ENCODE results near the gene IKZF5. TPM values are rescaled to one million over a fixed set of nuclear protein-coding genes. Genes with fewer than 3 reads are reported as not detected.
A peak's percentile ranks its signal among the peaks of the same experiment; 100 is the strongest.

Gene IKZF5
- 37.3 TPM for total RNA-seq

GRCh38 chr10:123008355-123009104 is at the start of gene IKZF5, which contains the start of gene ACADSB:
TSS of gene IKZF5 (minus strand) at chr10:123008795. CDS start at chr10:122998625, 10,170 bp downstream.
TSS of gene ACADSB (plus strand) at chr10:123009006. CDS start at chr10:123009030, 24 bp downstream.
- Histone ChIP-seq H3K4me1 (ENCODE audit: insufficient read depth, low read length) (peaks cover 23% of the 10 kb centered on the region), H3K27me3 (ENCODE audit: insufficient read depth, low read length) (no peaks in the 10 kb centered on the region), H3K4me3 (ENCODE audit: low read length) (peak within 1 kb of the TSS; percentile 90), H3K9me3 (ENCODE audit: low read depth, low read length) (no peaks in the 10 kb centered on the region)

- Histone ChIP-seq H3K9me3 (ENCODE audit: low read depth, low read length) (no peaks in the 10 kb centered on the region), H3K4me1 (ENCODE audit: insufficient read depth, low read length) (no peaks in the 10 kb centered on the region), H3K4me3 (ENCODE audit: low read length) (no peak overlapping the region), H3K27me3 (ENCODE audit: insufficient read depth, low read length) (peaks cover 3% of the 10 kb centered on the region)
These were observed 49.4 kb upstream of the IKZF5 start for GRCh38 chr10:123057968-123058367.

GRCh38 chr10:123045961-123046731 is 37.6 kb upstream of the IKZF5 start:
- H3K27me3 ChIP-seq (ENCODE audit: insufficient read depth, low read length): no peaks in the 10 kb centered on the region
- H3K4me1 ChIP-seq (ENCODE audit: insufficient read depth, low read length): no peaks in the 10 kb centered on the region
- no peaks in the 10 kb centered on the region for H3K9me3 ChIP-seq (ENCODE audit: low read depth, low read length)
- H3K4me3 ChIP-seq (ENCODE audit: low read length): no peak overlapping the region

GRCh38 chr10:123044391-123044790 is 35.8 kb upstream of the IKZF5 start:
- Histone ChIP-seq H3K4me1 (ENCODE audit: insufficient read depth, low read length) (peaks cover under 1% of the 10 kb centered on the region), H3K27me3 (ENCODE audit: insufficient read depth, low read length) (no peaks in the 10 kb centered on the region), H3K9me3 (ENCODE audit: low read depth, low read length) (no peaks in the 10 kb centered on the region)

GRCh38 chr10:123043409-123043925 is 34.9 kb upstream of the IKZF5 start:
- Histone ChIP-seq H3K4me1 (ENCODE audit: insufficient read depth, low read length) (peaks cover 9% of the 10 kb centered on the region), H3K9me3 (ENCODE audit: low read depth, low read length) (no peaks in the 10 kb centered on the region), H3K27me3 (ENCODE audit: insufficient read depth, low read length) (no peaks in the 10 kb centered on the region), H3K4me3 (ENCODE audit: low read length) (no peak overlapping the region)

More at GRCh38 chr10:123044391-123044790, 35.8 kb upstream of the IKZF5 start:
- H3K4me3 ChIP-seq (ENCODE audit: low read length): no peak overlapping the region

- Histone ChIP-seq H3K4me3 (ENCODE audit: low read length) (no peak overlapping the region), H3K27me3 (ENCODE audit: insufficient read depth, low read length) (no peaks in the 10 kb centered on the region), H3K4me1 (ENCODE audit: insufficient read depth, low read length) (peaks cover 9% of the 10 kb centered on the region), H3K9me3 (ENCODE audit: low read depth, low read length) (no peaks in the 10 kb centered on the region)
These were observed 34.3 kb upstream of the IKZF5 start for GRCh38 chr10:123042708-123043408.

- no peaks in the 10 kb centered on the region for H3K9me3 ChIP-seq (ENCODE audit: low read depth, low read length)
- H3K4me3 ChIP-seq (ENCODE audit: low read length): no peak overlapping the region
- peaks cover 9% of the 10 kb centered on the region for H3K4me1 ChIP-seq (ENCODE audit: insufficient read depth, low read length)
- H3K27me3 ChIP-seq (ENCODE audit: insufficient read depth, low read length): no peaks in the 10 kb centered on the region
These were observed 31.0 kb upstream of the IKZF5 start for GRCh38 chr10:123039632-123039930.

GRCh38 chr10:123038782-123039631 is 30.4 kb upstream of the IKZF5 start:
- Histone ChIP-seq H3K27me3 (ENCODE audit: insufficient read depth, low read length) (no peaks in the 10 kb centered on the region), H3K4me3 (ENCODE audit: low read length) (no peak overlapping the region), H3K4me1 (ENCODE audit: insufficient read depth, low read length) (peaks cover 9% of the 10 kb centered on the region)

GRCh38 chr10:123035467-123036086 is 27.0 kb upstream of the IKZF5 start:
- H3K4me3 ChIP-seq (ENCODE audit: low read length): no peak overlapping the region
- no peaks in the 10 kb centered on the region for H3K9me3 ChIP-seq (ENCODE audit: low read depth, low read length)
- H3K4me1 ChIP-seq (ENCODE audit: insufficient read depth, low read length): peaks cover 9% of the 10 kb centered on the region
- no peaks in the 10 kb centered on the region for H3K27me3 ChIP-seq (ENCODE audit: insufficient read depth, low read length)

More at GRCh38 chr10:123038782-123039631, 30.4 kb upstream of the IKZF5 start:
- no peaks in the 10 kb centered on the region for H3K9me3 ChIP-seq (ENCODE audit: low read depth, low read length)

- H3K9me3 ChIP-seq (ENCODE audit: low read depth, low read length): no peaks in the 10 kb centered on the region
- peaks cover 8% of the 10 kb centered on the region for H3K4me1 ChIP-seq (ENCODE audit: insufficient read depth, low read length)
- H3K27me3 ChIP-seq (ENCODE audit: insufficient read depth, low read length): no peaks in the 10 kb centered on the region
- H3K4me3 ChIP-seq (ENCODE audit: low read length): no peak overlapping the region
These were observed 25.7 kb upstream of the IKZF5 start for GRCh38 chr10:123034332-123034731.

- H3K4me1 ChIP-seq (ENCODE audit: insufficient read depth, low read length): no peaks in the 10 kb centered on the region
- H3K4me3 ChIP-seq (ENCODE audit: low read length): no peak overlapping the region
- H3K9me3 ChIP-seq (ENCODE audit: low read depth, low read length): no peaks in the 10 kb centered on the region
- no peaks in the 10 kb centered on the region for H3K27me3 ChIP-seq (ENCODE audit: insufficient read depth, low read length)
These were observed 22.5 kb upstream of the IKZF5 start for GRCh38 chr10:123031124-123031523.

GRCh38 chr10:123027861-123028260 is 19.3 kb upstream of the IKZF5 start:
- no peaks in the 10 kb centered on the region for H3K9me3 ChIP-seq (ENCODE audit: low read depth, low read length)
- no peaks in the 10 kb centered on the region for H3K27me3 ChIP-seq (ENCODE audit: insufficient read depth, low read length)
- no peak overlapping the region for H3K4me3 ChIP-seq (ENCODE audit: low read length)
- no peaks in the 10 kb centered on the region for H3K4me1 ChIP-seq (ENCODE audit: insufficient read depth, low read length)

- H3K9me3 ChIP-seq (ENCODE audit: low read depth, low read length): no peaks in the 10 kb centered on the region
- no peaks in the 10 kb centered on the region for H3K27me3 ChIP-seq (ENCODE audit: insufficient read depth, low read length)
- H3K4me1 ChIP-seq (ENCODE audit: insufficient read depth, low read length): no peaks in the 10 kb centered on the region
- H3K4me3 ChIP-seq (ENCODE audit: low read length): no peak overlapping the region
These were observed 17.7 kb upstream of the IKZF5 start for GRCh38 chr10:123026302-123026701.

GRCh38 chr10:123024540-123024939 is 15.9 kb upstream of the IKZF5 start:
- Histone ChIP-seq H3K4me1 (ENCODE audit: insufficient read depth, low read length) (no peaks in the 10 kb centered on the region), H3K4me3 (ENCODE audit: low read length) (no peak overlapping the region), H3K27me3 (ENCODE audit: insufficient read depth, low read length) (no peaks in the 10 kb centered on the region), H3K9me3 (ENCODE audit: low read depth, low read length) (no peaks in the 10 kb centered on the region)
